HUES48 (cell line): Measurements from ENCODE around the gene SLC2A9.

Source experiments
- H3K27ac ChIP-seq: one replicate; pipeline ENCODE4 v1.7.0; 2013; ENCODE audit warnings: low read depth, low read length, inconsistent platforms
- H3K27me3 ChIP-seq: 2 replicates; pipeline ENCODE4 v1.6.1; 2013; ENCODE audit warnings: mild to moderate bottlenecking, low read length; ENCODE audit not compliant: control insufficient read depth, insufficient read depth
- H3K36me3 ChIP-seq: 2 replicates; pipeline ENCODE4 v1.6.1; 2013; ENCODE audit warnings: low read length; ENCODE audit not compliant: control insufficient read depth, insufficient read depth
- H3K4me1 ChIP-seq: 2 replicates; pipeline ENCODE4 v1.6.1; 2013; ENCODE audit warnings: mild to moderate bottlenecking, low read length; ENCODE audit not compliant: control insufficient read depth, insufficient read depth
- H3K4me3 ChIP-seq: 2 replicates; pipeline ENCODE4 v1.5.1; 2013; ENCODE audit warnings: mild to moderate bottlenecking, low read depth, low read length
- H3K9ac ChIP-seq: 2 replicates; pipeline ENCODE4 v1.6.1; 2013; ENCODE audit warnings: mild to moderate bottlenecking, low read depth, low read length, moderate library complexity
- H3K9me3 ChIP-seq: 2 replicates; pipeline ENCODE4 v1.6.1; 2013; ENCODE audit warnings: low read length; ENCODE audit not compliant: control insufficient read depth, insufficient read depth

Gene SLC2A9

GRCh38 chr4:10007436-10007740, 13.9 kb downstream of the SLC2A9 start:
- no peak overlapping the region for H3K4me3 ChIP-seq
- H3K9me3 ChIP-seq: no peaks in the 10 kb centered on the region
- no peaks in the 10 kb centered on the region for H3K36me3 ChIP-seq
- no peak overlapping the region for H3K27ac ChIP-seq
- H3K27me3 ChIP-seq: no peaks in the 10 kb centered on the region
- H3K4me1 ChIP-seq: no peaks in the 10 kb centered on the region
- no peak overlapping the region for H3K9ac ChIP-seq

DNA sequence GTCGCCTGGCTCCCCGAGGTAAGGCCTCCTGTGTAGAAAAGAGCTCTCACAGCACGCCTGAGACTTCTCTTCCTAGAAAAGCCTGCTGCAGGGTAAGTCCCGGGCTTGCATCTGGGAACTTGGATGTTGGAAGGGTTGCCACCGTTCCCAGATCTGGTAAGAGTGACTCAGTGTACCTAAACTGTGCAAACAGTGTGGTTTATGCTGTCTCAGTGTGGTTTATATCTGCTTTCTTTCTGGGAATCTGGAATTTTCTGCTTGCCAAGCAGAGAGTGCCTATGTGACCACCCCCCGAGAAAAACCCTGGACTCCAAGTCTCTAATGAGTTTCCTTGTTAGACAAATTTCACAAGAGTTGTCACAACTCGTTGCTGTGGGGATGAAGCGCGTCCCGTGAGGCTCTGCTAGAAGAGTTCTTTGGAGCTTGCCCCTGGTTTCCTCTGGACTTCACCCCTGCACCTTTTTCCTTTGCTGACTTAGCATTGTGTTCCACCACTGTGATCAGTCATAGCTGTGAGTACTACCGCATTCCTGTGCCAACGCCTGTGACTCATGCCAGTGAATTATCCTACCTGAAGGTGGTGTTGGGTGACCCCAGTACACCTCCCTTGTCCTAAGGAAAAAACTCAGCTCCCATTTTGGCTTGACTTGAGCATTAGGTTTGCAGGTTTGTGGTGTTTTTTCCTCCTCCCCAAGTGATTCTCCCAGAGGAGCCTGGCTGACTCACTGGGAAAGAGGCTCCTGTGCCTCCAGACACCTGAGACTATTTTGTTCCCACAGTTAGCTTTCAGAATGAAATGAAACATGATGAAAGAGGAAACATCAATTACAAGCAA, 14.5 kb downstream of the SLC2A9 start:
- no peaks in the 10 kb centered on the region for H3K4me1 ChIP-seq
- H3K36me3 ChIP-seq: no peaks in the 10 kb centered on the region
- H3K9ac ChIP-seq: no peak overlapping the region
- no peak overlapping the region for H3K27ac ChIP-seq
- no peaks in the 10 kb centered on the region for H3K9me3 ChIP-seq
- no peaks in the 10 kb centered on the region for H3K27me3 ChIP-seq
- H3K4me3 ChIP-seq: no peak overlapping the region

DNA sequence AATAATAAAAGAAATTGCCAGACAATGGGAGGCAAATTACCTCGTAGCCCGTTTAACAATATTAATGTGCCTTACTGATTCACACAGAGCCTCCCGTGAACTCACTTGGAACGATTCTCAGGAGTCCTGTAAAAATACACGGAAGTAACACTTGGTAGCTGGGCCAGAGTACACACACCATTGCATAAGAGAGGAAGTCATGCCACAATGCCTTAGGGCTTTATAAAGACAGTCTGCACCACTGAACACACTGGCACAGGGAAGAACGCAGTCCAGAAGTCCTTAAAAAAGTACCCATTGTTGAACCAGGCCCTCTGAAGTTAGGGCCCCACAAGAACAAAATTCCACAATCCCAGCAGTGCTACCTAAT, 15.1 kb downstream of the SLC2A9 start:
- no peaks in the 10 kb centered on the region for H3K9me3 ChIP-seq
- H3K4me3 ChIP-seq: no peak overlapping the region
- no peak overlapping the region for H3K9ac ChIP-seq
- no peaks in the 10 kb centered on the region for H3K4me1 ChIP-seq
- no peaks in the 10 kb centered on the region for H3K36me3 ChIP-seq
- H3K27me3 ChIP-seq: no peaks in the 10 kb centered on the region
- no peak overlapping the region for H3K27ac ChIP-seq

GRCh38 chr4:10005632-10006031, 15.7 kb downstream of the SLC2A9 start:
- Histone ChIP-seq H3K4me1 (no peaks in the 10 kb centered on the region), H3K27ac (no peak overlapping the region), H3K36me3 (no peaks in the 10 kb centered on the region), H3K9ac (no peak overlapping the region), H3K4me3 (no peak overlapping the region), H3K27me3 (no peaks in the 10 kb centered on the region), H3K9me3 (no peaks in the 10 kb centered on the region)

DNA sequence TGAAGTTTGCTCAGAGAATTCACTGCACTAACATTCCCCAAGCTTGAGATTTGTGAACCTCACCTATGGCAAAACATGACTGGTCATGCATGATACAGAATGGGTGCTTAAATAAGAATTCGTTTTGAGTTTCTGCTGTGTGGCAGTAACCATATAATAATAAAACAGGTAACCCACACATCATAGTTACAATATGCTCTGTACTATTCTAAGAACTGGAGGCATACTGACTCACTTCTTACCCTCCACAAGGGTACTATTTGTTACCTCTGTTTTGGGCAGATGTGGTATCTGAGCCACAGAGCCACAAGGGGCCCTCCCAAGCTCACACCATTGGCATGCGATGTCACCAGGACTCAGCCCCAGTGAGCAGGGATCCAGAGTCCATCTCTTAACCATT, 17.6 kb downstream of the SLC2A9 start:
- no peaks in the 10 kb centered on the region for H3K9me3 ChIP-seq
- no peaks in the 10 kb centered on the region for H3K4me1 ChIP-seq
- no peaks in the 10 kb centered on the region for H3K27me3 ChIP-seq
- H3K4me3 ChIP-seq: no peak overlapping the region
- no peak overlapping the region for H3K27ac ChIP-seq
- H3K36me3 ChIP-seq: no peaks in the 10 kb centered on the region
- H3K9ac ChIP-seq: no peak overlapping the region

DNA sequence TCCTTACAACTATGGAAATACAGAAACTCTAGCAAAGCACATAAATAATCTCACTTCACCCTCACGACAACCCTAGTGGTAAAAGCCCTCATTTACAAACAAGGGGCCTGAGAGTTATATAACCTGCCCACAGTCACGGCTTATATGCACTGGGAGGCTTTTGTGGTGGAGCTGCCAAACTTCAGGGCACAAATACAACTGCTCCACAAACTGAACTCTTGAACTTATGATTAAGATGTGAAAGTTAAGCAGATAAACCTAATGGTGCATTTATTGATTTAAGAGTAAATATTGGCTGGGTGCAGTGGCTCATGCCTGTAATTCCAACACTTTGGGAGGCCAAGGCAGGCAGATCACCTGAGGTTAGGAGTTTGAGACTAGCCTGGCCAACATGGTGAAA, 19.0 kb downstream of the SLC2A9 start:
- no peak overlapping the region for H3K4me3 ChIP-seq
- H3K9ac ChIP-seq: no peak overlapping the region
- H3K27me3 ChIP-seq: no peaks in the 10 kb centered on the region
- H3K36me3 ChIP-seq: no peaks in the 10 kb centered on the region
- no peaks in the 10 kb centered on the region for H3K4me1 ChIP-seq
- no peak overlapping the region for H3K27ac ChIP-seq
- H3K9me3 ChIP-seq: no peaks in the 10 kb centered on the region

GRCh38 chr4:10001757-10002156, 19.5 kb downstream of the SLC2A9 start:
- Histone ChIP-seq H3K27me3 (no peaks in the 10 kb centered on the region), H3K4me1 (no peaks in the 10 kb centered on the region), H3K9me3 (no peaks in the 10 kb centered on the region), H3K27ac (no peak overlapping the region), H3K9ac (no peak overlapping the region), H3K4me3 (no peak overlapping the region), H3K36me3 (no peaks in the 10 kb centered on the region)

DNA sequence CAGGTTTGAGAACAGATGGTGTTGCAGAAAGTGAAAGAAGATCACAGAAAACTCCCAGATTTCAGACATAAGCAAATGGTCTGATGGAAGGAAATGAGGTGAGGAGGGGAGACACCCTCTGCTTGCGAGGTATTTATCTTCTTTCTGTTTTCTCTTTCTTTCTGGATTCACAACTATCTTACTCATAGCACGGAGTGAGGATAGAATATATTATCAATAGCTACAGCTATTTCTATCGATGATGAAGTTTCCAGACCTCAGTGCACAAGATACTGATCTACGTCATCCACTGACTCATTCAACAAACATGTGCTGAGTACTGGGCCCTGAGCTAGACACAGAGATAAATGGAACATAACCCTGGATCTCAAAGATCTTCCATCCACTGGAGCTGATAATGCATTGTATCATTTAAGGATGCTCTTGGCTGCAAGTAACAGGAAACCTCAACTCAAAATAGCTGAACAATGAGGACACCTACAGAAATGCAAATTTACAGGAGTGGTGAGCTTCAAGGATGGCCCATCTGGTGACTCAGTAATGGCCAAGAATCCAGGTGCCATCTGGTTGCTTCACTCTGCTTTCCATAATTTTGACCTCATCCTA, 21.2 kb downstream of the SLC2A9 start:
- H3K9ac ChIP-seq: no peak overlapping the region
- H3K27ac ChIP-seq: no peak overlapping the region
- H3K36me3 ChIP-seq: no peaks in the 10 kb centered on the region
- H3K27me3 ChIP-seq: no peaks in the 10 kb centered on the region
- H3K9me3 ChIP-seq: no peaks in the 10 kb centered on the region
- no peaks in the 10 kb centered on the region for H3K4me1 ChIP-seq
- H3K4me3 ChIP-seq: no peak overlapping the region

DNA sequence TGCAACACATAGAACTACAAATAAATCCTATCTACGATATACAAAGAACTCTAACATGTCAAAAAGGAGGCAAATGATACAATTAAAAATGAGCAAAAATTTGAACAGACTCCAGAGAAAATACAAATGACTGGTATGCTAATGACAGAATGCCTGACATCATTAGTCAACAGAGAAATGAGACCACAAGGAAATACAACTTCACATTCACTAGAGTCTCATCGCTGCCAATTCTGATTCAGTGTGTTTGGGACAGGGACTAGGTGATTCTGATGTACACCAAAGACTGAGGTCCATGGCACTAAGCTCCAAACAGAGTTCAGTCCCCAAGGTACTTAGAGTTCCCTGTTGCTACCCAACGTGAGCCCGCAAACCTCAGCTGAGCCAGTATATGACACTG, 23.4 kb downstream of the SLC2A9 start:
- no peak overlapping the region for H3K27ac ChIP-seq
- H3K9me3 ChIP-seq: no peaks in the 10 kb centered on the region
- no peaks in the 10 kb centered on the region for H3K36me3 ChIP-seq

DNA sequence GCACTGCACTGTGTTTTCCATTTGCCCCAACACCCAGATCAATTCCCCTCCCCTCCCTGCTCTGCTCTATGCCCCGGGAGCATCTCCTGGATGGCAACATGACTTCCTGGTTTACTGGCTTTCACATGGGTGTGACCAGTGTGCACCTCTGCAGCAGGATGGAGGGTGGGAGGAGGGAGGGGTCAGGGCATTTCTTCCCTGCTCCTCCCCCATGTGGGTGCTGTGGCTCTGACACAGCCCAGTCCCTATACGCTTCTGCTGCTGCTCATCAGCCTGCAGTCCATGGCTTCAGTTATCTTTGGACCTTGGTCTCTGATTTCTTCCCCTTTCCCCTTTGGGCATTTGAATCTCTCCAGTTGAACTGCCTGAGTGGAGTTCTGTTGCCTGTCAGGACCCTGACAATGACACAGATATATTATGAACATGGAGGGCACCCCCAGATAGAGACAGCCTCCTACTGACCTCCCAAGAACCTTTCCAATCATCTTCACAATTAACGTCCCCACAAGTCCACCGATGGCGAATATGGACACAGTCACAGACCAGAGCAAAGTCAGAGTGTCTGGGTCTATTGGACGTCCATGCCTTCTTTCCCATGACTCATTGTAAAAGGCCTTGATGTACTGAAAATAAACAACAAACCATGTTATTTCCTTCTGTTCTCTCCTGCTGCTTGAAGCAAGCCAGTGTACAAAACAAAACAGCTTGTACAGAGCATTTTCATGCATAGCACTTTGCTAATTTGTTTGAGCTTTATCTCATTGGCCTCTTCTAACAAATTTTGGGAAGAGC, 24.8 kb downstream of the SLC2A9 start:
- H3K4me1 ChIP-seq: no peaks in the 10 kb centered on the region

More for the DNA sequence above, 23.4 kb downstream of the SLC2A9 start:
- Histone ChIP-seq H3K27me3 (no peaks in the 10 kb centered on the region), H3K4me1 (no peaks in the 10 kb centered on the region), H3K9ac (no peak overlapping the region), H3K4me3 (no peak overlapping the region)

GRCh38 chr4:9994246-9994847, 26.9 kb downstream of the SLC2A9 start:
- Histone ChIP-seq H3K27ac (no peak overlapping the region), H3K27me3 (no peaks in the 10 kb centered on the region), H3K9ac (no peak overlapping the region), H3K36me3 (no peaks in the 10 kb centered on the region), H3K4me3 (no peak overlapping the region), H3K9me3 (no peaks in the 10 kb centered on the region), H3K4me1 (no peaks in the 10 kb centered on the region)

More for the DNA sequence above, 24.8 kb downstream of the SLC2A9 start:
- no peaks in the 10 kb centered on the region for H3K9me3 ChIP-seq
- H3K9ac ChIP-seq: no peak overlapping the region
- H3K27me3 ChIP-seq: no peaks in the 10 kb centered on the region
- no peak overlapping the region for H3K4me3 ChIP-seq
- no peaks in the 10 kb centered on the region for H3K36me3 ChIP-seq
- H3K27ac ChIP-seq: no peak overlapping the region
